GM10266 (cell line): Measurements from ENCODE around the gene ZNF385A.

Source experiments
- DNase-seq: peaks from one replicate; pipeline ENCODE4 v3.0.0; 2012; ENCODE audit errors: extremely low spot score
- TF ChIP-seq, protein P1 (sequence below): IDR thresholded peaks from 2 replicates; pipeline ENCODE4 v1.5.1; 2012; ENCODE audit warnings: mild to moderate bottlenecking, low read depth; ENCODE audit not compliant: control insufficient read depth, insufficient read depth; ENCODE audit errors: missing control alignments

ZNF385A gene, protein sequence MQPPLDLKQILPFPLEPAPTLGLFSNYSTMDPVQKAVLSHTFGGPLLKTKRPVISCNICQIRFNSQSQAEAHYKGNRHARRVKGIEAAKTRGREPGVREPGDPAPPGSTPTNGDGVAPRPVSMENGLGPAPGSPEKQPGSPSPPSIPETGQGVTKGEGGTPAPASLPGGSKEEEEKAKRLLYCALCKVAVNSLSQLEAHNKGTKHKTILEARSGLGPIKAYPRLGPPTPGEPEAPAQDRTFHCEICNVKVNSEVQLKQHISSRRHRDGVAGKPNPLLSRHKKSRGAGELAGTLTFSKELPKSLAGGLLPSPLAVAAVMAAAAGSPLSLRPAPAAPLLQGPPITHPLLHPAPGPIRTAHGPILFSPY

GRCh38 chr12:54384591-54385041, at the start of gene ZNF385A:
ZNF385A (minus strand) TSS chr12:54384733; CDS start chr12:54384514, 219 bp downstream.
- TF ChIP-seq, protein P1, sequence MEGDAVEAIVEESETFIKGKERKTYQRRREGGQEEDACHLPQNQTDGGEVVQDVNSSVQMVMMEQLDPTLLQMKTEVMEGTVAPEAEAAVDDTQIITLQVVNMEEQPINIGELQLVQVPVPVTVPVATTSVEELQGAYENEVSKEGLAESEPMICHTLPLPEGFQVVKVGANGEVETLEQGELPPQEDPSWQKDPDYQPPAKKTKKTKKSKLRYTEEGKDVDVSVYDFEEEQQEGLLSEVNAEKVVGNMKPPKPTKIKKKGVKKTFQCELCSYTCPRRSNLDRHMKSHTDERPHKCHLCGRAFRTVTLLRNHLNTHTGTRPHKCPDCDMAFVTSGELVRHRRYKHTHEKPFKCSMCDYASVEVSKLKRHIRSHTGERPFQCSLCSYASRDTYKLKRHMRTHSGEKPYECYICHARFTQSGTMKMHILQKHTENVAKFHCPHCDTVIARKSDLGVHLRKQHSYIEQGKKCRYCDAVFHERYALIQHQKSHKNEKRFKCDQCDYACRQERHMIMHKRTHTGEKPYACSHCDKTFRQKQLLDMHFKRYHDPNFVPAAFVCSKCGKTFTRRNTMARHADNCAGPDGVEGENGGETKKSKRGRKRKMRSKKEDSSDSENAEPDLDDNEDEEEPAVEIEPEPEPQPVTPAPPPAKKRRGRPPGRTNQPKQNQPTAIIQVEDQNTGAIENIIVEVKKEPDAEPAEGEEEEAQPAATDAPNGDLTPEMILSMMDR: no peak
- no peak for DNase-seq

GRCh38 chr12:54432815-54433164, 48.3 kb upstream of the ZNF385A start:
- TF ChIP-seq, protein P1: no peak

GRCh38 chr12:54431911-54432814, 47.6 kb upstream of the ZNF385A start:
- no peak for DNase-seq
- TF ChIP-seq, protein P1: no peak

More at GRCh38 chr12:54432815-54433164, 48.3 kb upstream of the ZNF385A start:
- DNase-seq: no peak

- TF ChIP-seq, protein P1: no peak
- no peak for DNase-seq
Observed at GRCh38 chr12:54430471-54431069, 46.0 kb upstream of the ZNF385A start.

- TF ChIP-seq, protein P1: no peak
- no peak for DNase-seq
Observed at GRCh38 chr12:54429014-54429471, 44.5 kb upstream of the ZNF385A start.

GRCh38 chr12:54428050-54429013, 43.8 kb upstream of the ZNF385A start:
- TF ChIP-seq, protein P1: no peak
- no peak for DNase-seq
